ENCODE data around the gene CREB3. TPM values are rescaled to one million over a fixed set of nuclear protein-coding genes. Genes with fewer than 3 reads are reported as not detected.

Gene CREB3
- polyA plus RNA-seq, 2 donors = 10.5 to 13.6 TPM

DNA sequence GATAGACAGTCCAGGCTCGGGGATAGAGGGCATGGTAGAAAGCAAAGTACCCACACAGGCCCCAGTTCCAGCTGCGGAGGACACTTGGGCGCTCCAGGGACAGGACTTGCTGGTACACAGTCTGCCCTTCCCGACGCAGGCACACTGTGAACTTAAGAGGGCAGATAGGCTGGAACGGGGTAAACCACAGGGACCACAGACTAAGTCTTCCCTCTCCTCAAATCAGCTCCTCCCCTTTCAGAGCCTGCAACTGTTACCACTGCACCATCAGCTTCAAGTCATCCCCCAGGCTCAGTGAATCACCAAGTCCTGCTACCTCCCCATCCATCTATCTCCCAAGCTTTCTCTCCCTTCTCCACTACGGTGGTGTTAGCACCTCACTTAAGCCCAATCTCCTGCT, 9.3 kb downstream of the CREB3 start:
- Histone ChIP-seq H3K27ac (ENCODE audit: low read depth in 2 of 2, low read length in 1 of 2) (no peak overlapping the region), H3K9me3 (ENCODE audit: control insufficient read depth in 2 of 2, insufficient read depth in 1 of 2, low read depth in 1 of 2, low read length in 1 of 2) (no peaks in the 10 kb centered on the region), H3K27me3 (ENCODE audit: control insufficient read depth in 1 of 2, insufficient read depth in 2 of 2, low read length in 2 of 2) (no peaks in the 10 kb centered on the region), H3K36me3 (ENCODE audit: control insufficient read depth in 2 of 2, insufficient read depth in 2 of 2, low read length in 1 of 2) (peaks cover 22 to 61% of the 10 kb centered on the region in 2 donors), H3K4me1 (ENCODE audit: control insufficient read depth in 2 of 2, insufficient read depth in 2 of 2, low read length in 1 of 2) (peaks cover 0 to under 1% of the 10 kb centered on the region in 2 donors), H3K4me3 (ENCODE audit: low read depth in 1 of 2, low read length in 2 of 2) (no peak overlapping the region)
- WGBS, 2 donors = 82 to 83% methylated on average over 7 of the region's 7 CpGs

GRCh38 chr9:35743452-35743851, 11.0 kb downstream of the CREB3 start:
- no peaks in the 10 kb centered on the region for H3K9me3 ChIP-seq (ENCODE audit: control insufficient read depth in 2 of 2, insufficient read depth in 1 of 2, low read depth in 1 of 2, low read length in 1 of 2)
- no peak overlapping the region for H3K27ac ChIP-seq (ENCODE audit: low read depth in 2 of 2, low read length in 1 of 2)
- peaks cover 2 to 3% of the 10 kb centered on the region in 2 donors for H3K4me1 ChIP-seq (ENCODE audit: control insufficient read depth in 2 of 2, insufficient read depth in 2 of 2, low read length in 1 of 2)
- no peak overlapping the region for H3K4me3 ChIP-seq (ENCODE audit: low read depth in 1 of 2, low read length in 2 of 2)
- peaks cover 17 to 45% of the 10 kb centered on the region in 2 donors for H3K36me3 ChIP-seq (ENCODE audit: control insufficient read depth in 2 of 2, insufficient read depth in 2 of 2, low read length in 1 of 2)
- H3K27me3 ChIP-seq (ENCODE audit: control insufficient read depth in 1 of 2, insufficient read depth in 2 of 2, low read length in 2 of 2) = no peaks in the 10 kb centered on the region
- 59 to 67% methylated on average over 2 of the region's 2 CpGs for WGBS, 2 donors

DNA sequence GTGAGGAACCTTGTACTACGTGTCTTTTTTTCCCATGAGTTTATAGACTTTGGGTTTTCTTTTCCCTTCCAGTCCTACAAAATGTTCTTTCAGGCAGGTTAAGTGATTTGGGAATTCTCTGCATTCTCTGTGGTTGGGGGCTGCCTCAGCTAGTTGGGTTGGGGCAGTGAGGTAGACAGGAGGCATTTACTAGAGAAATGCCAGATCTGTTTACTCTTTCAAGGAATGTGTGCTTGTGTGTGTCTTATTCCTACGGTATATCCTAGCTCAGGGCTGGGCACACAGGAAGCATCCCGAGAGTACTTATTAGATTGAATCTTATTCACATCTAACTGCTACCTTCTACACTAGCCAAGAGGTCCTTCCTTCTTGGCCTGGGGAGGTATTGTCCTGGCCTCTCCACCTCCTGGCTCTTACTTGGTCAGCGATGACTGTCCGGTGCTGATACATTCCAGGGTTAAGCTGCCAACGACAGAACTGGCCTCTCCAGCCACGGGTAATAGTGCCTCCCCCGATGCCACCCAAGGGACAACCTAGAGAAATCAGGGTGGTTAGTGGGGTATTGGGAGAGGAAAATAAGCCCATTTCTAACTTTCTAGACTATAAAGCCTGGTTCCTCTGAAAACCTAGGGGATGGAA, 11.5 kb downstream of the CREB3 start:
- Histone ChIP-seq H3K36me3 (ENCODE audit: control insufficient read depth in 2 of 2, insufficient read depth in 2 of 2, low read length in 1 of 2) (peaks cover 13 to 40% of the 10 kb centered on the region in 2 donors), H3K4me1 (ENCODE audit: control insufficient read depth in 2 of 2, insufficient read depth in 2 of 2, low read length in 1 of 2) (peaks cover 2 to 3% of the 10 kb centered on the region in 2 donors), H3K27me3 (ENCODE audit: control insufficient read depth in 1 of 2, insufficient read depth in 2 of 2, low read length in 2 of 2) (no peaks in the 10 kb centered on the region), H3K9me3 (ENCODE audit: control insufficient read depth in 2 of 2, insufficient read depth in 1 of 2, low read depth in 1 of 2, low read length in 1 of 2) (no peaks in the 10 kb centered on the region), H3K27ac (ENCODE audit: low read depth in 2 of 2, low read length in 1 of 2) (no peak overlapping the region), H3K4me3 (ENCODE audit: low read depth in 1 of 2, low read length in 2 of 2) (no peak overlapping the region)
- 86 to 89% methylated on average over 8 of the region's 8 CpGs for WGBS, 2 donors

GRCh38 chr9:35745569-35745968, 13.1 kb downstream of the CREB3 start:
- H3K27ac ChIP-seq (ENCODE audit: low read depth in 2 of 2, low read length in 1 of 2) = no peak overlapping the region
- H3K9me3 ChIP-seq (ENCODE audit: control insufficient read depth in 2 of 2, insufficient read depth in 1 of 2, low read depth in 1 of 2, low read length in 1 of 2) = no peaks in the 10 kb centered on the region
- H3K27me3 ChIP-seq (ENCODE audit: control insufficient read depth in 1 of 2, insufficient read depth in 2 of 2, low read length in 2 of 2) = no peaks in the 10 kb centered on the region
- H3K4me3 ChIP-seq (ENCODE audit: low read depth in 1 of 2, low read length in 2 of 2) = no peak overlapping the region
- H3K4me1 ChIP-seq (ENCODE audit: control insufficient read depth in 2 of 2, insufficient read depth in 2 of 2, low read length in 1 of 2) = peaks cover 2 to 5% of the 10 kb centered on the region in 2 donors
- 56 to 61% methylated on average over 1 of the region's 1 CpG for WGBS, 2 donors
- peaks cover 6 to 25% of the 10 kb centered on the region in 2 donors for H3K36me3 ChIP-seq (ENCODE audit: control insufficient read depth in 2 of 2, insufficient read depth in 2 of 2, low read length in 1 of 2)

DNA sequence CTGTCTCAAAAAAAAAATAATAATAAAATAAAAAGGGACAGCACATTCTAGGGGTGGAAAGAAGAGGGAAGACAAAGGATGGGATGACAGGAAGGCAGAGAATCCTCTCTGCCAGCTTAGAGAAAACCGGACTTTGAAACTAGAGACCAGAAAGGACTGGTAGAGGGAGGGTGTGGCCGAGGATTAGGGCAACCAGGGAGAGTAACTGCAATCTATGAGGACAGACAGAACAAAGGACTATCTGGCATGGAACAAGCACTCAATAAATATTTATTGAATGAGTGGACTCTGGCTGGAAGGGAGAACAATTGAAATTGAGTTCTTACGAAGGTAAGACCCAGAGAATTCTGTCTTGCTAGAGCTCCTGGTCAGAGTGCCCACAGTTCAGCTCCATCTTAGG, 14.1 kb downstream of the CREB3 start:
- Histone ChIP-seq H3K27ac (ENCODE audit: low read depth in 2 of 2, low read length in 1 of 2) (no peak overlapping the region), H3K27me3 (ENCODE audit: control insufficient read depth in 1 of 2, insufficient read depth in 2 of 2, low read length in 2 of 2) (no peaks in the 10 kb centered on the region), H3K9me3 (ENCODE audit: control insufficient read depth in 2 of 2, insufficient read depth in 1 of 2, low read depth in 1 of 2, low read length in 1 of 2) (no peaks in the 10 kb centered on the region), H3K36me3 (ENCODE audit: control insufficient read depth in 2 of 2, insufficient read depth in 2 of 2, low read length in 1 of 2) (peaks cover 6 to 26% of the 10 kb centered on the region in 2 donors), H3K4me1 (ENCODE audit: control insufficient read depth in 2 of 2, insufficient read depth in 2 of 2, low read length in 1 of 2) (peaks cover 2 to 5% of the 10 kb centered on the region in 2 donors), H3K4me3 (ENCODE audit: low read depth in 1 of 2, low read length in 2 of 2) (peak overlapping the region in 1 of 2 donors; percentile 81)
- WGBS, 2 donors = 33 to 37% methylated on average over 3 of the region's 3 CpGs

GRCh38 chr9:35748242-35748857, 15.9 kb downstream of the CREB3 start:
- WGBS, 2 donors = 0 to 1% methylated on average over 24 of the region's 24 CpGs
- H3K4me1 ChIP-seq (ENCODE audit: control insufficient read depth in 2 of 2, insufficient read depth in 2 of 2, low read length in 1 of 2) = peaks cover 2 to 5% of the 10 kb centered on the region in 2 donors
- H3K27ac ChIP-seq (ENCODE audit: low read depth in 2 of 2, low read length in 1 of 2) = peak overlapping the region; percentile 86 to 93
- no peaks in the 10 kb centered on the region for H3K27me3 ChIP-seq (ENCODE audit: control insufficient read depth in 1 of 2, insufficient read depth in 2 of 2, low read length in 2 of 2)
- H3K4me3 ChIP-seq (ENCODE audit: low read depth in 1 of 2, low read length in 2 of 2) = peak overlapping the region; percentile 81 to 96
- H3K9me3 ChIP-seq (ENCODE audit: control insufficient read depth in 2 of 2, insufficient read depth in 1 of 2, low read depth in 1 of 2, low read length in 1 of 2) = no peaks in the 10 kb centered on the region
- peaks cover 8 to 32% of the 10 kb centered on the region in 2 donors for H3K36me3 ChIP-seq (ENCODE audit: control insufficient read depth in 2 of 2, insufficient read depth in 2 of 2, low read length in 1 of 2)

- peaks cover 12 to 38% of the 10 kb centered on the region in 2 donors for H3K36me3 ChIP-seq (ENCODE audit: control insufficient read depth in 2 of 2, insufficient read depth in 2 of 2, low read length in 1 of 2)
- WGBS, 2 donors = 0% methylated on average over 55 to 69 of the region's 69 CpGs
- peak within 1 kb of the TSS; percentile 81 to 96 for H3K4me3 ChIP-seq (ENCODE audit: low read depth in 1 of 2, low read length in 2 of 2)
- H3K27me3 ChIP-seq (ENCODE audit: control insufficient read depth in 1 of 2, insufficient read depth in 2 of 2, low read length in 2 of 2) = no peaks in the 10 kb centered on the region
- peak within 1 kb of the TSS; percentile 86 to 93 for H3K27ac ChIP-seq (ENCODE audit: low read depth in 2 of 2, low read length in 1 of 2)
- peaks cover 2 to 5% of the 10 kb centered on the region in 2 donors for H3K4me1 ChIP-seq (ENCODE audit: control insufficient read depth in 2 of 2, insufficient read depth in 2 of 2, low read length in 1 of 2)
- no peaks in the 10 kb centered on the region for H3K9me3 ChIP-seq (ENCODE audit: control insufficient read depth in 2 of 2, insufficient read depth in 1 of 2, low read depth in 1 of 2, low read length in 1 of 2)
These were observed 16.5 kb downstream of the CREB3 start, which contains the start of the genes GBA2 and RGP1 for GRCh38 chr9:35748858-35749514. TSS of gene GBA2 (minus strand) at chr9:35749228. CDS start at chr9:35748704, 524 bp downstream. TSS of gene RGP1 (plus strand) at chr9:35749287. CDS start at chr9:35749756, 469 bp downstream.

DNA sequence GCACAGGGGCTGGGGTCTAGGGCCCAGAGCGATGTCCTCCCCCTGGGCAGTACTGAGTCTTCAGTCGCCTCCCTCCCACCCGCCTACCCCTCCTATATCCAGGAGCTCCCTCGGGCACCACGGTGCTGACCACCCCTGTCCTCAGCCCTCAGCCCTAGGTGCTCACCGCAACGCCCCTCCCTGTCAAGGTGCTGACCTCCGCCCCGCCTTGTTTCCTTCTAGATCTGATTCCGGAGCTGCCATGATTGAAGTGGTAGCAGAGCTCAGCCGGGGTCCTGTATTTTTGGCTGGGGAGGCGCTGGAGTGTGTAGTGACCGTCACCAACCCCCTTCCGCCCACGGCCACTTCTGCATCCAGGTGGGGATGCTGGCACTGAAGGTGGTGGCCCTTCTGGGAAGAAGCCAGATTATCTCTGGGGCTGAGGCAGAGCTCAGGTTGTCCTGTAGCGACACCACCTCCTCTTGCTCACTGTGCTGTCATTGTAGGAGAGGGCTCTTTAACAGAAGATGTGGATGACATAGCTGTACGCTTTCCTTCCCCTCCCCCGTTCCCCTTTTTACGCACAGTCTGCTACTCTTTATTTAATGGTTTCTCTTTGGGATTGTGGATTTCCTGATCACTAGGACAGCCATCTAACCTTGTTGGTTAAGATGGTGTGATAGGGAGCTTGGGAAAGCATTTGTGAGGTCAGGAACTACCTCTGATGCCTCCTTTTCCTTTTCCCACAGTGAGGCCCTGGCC, 17.2 kb downstream of the CREB3 start:
- Histone ChIP-seq H3K4me3 (ENCODE audit: low read depth in 1 of 2, low read length in 2 of 2) (peak overlapping the region; percentile 81 to 96), H3K4me1 (ENCODE audit: control insufficient read depth in 2 of 2, insufficient read depth in 2 of 2, low read length in 1 of 2) (peaks cover 2 to 5% of the 10 kb centered on the region in 2 donors), H3K36me3 (ENCODE audit: control insufficient read depth in 2 of 2, insufficient read depth in 2 of 2, low read length in 1 of 2) (peaks cover 12 to 32% of the 10 kb centered on the region in 2 donors), H3K9me3 (ENCODE audit: control insufficient read depth in 2 of 2, insufficient read depth in 1 of 2, low read depth in 1 of 2, low read length in 1 of 2) (no peaks in the 10 kb centered on the region), H3K27ac (ENCODE audit: low read depth in 2 of 2, low read length in 1 of 2) (peak overlapping the region; percentile 86 to 93), H3K27me3 (ENCODE audit: control insufficient read depth in 1 of 2, insufficient read depth in 2 of 2, low read length in 2 of 2) (no peaks in the 10 kb centered on the region)
- 3 to 4% methylated on average over 17 to 19 of the region's 19 CpGs for WGBS, 2 donors

GRCh38 chr9:35750256-35750531, 17.7 kb downstream of the CREB3 start:
- Histone ChIP-seq H3K27ac (ENCODE audit: low read depth in 2 of 2, low read length in 1 of 2) (peak overlapping the region in 1 of 2 donors; percentile 86), H3K36me3 (ENCODE audit: control insufficient read depth in 2 of 2, insufficient read depth in 2 of 2, low read length in 1 of 2) (peaks cover 12 to 31% of the 10 kb centered on the region in 2 donors), H3K9me3 (ENCODE audit: control insufficient read depth in 2 of 2, insufficient read depth in 1 of 2, low read depth in 1 of 2, low read length in 1 of 2) (no peaks in the 10 kb centered on the region), H3K4me1 (ENCODE audit: control insufficient read depth in 2 of 2, insufficient read depth in 2 of 2, low read length in 1 of 2) (peaks cover 2 to 5% of the 10 kb centered on the region in 2 donors), H3K4me3 (ENCODE audit: low read depth in 1 of 2, low read length in 2 of 2) (peak overlapping the region in 1 of 2 donors; percentile 81), H3K27me3 (ENCODE audit: control insufficient read depth in 1 of 2, insufficient read depth in 2 of 2, low read length in 2 of 2) (no peaks in the 10 kb centered on the region)
- 56 to 57% methylated on average over 4 of the region's 4 CpGs for WGBS, 2 donors
